HG03280 (cell line): Measurements from ENCODE around the gene AZU1.
"Not testable (repeated sequence)": the region's sequence is repeated elsewhere in the genome, so short reads cannot be mapped to it uniquely, and the experiment has no call there.

Experiments used
- ATAC-seq: cut with Tn5 transposase; IDR thresholded peaks from one replicate; pipeline ENCODE4 v1.9.1; 2021; ENCODE audit warnings: mild to moderate bottlenecking, moderate library complexity; ENCODE audit not compliant: unreplicated experiment

AZU1 gene

DNA sequence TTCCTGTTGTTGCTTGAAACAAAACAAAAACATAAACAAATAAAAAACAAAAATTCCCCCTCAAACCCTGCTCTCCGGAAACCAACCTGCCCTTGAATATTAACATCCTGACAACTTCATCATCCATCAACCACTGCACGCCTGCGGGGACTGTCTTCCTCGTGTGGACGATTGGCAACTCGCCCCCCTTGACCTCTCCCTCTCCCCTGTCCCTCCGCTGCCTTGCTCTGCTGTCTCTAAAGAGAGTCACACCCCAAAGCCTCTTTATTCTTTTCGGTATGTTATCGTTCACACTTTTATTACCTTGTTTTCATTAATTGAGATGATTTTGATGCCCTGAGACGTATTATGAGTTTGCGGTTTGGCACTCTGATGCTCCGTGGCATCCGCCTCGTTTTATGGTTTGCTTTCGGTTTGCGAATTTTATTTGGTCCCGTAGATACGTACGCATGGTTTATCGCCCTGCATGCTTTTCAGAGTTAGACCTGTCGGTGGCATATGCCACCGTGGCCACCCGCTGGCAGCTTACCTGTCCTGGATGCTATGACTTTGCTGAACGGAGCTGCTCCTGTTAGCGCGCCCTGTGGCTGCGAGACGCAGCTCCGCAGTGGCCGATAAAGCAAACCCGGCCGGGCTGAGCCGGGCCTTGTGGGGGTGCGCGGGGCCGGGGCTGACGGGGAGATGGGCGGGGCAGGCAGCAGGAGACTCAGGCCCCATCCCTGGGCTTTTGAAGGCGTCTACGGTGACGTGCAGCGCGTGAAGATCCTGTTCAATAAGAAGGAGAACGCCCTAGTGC is 19.8 kb upstream of the AZU1 start:
- no peak for ATAC-seq

DNA sequence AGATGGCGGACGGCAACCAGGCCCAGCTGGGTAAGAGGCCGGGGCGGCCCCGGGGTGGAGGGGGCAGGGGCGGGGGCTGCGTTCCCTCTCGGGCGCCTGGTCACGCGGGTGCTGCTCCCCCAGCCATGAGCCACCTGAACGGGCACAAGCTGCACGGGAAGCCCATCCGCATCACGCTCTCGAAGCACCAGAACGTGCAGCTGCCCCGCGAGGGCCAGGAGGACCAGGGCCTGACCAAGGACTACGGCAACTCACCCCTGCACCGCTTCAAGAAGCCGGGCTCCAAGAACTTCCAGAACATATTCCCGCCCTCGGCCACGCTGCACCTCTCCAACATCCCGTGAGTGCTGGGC is 19.2 kb upstream of the AZU1 start:
- ATAC-seq = no peak

DNA sequence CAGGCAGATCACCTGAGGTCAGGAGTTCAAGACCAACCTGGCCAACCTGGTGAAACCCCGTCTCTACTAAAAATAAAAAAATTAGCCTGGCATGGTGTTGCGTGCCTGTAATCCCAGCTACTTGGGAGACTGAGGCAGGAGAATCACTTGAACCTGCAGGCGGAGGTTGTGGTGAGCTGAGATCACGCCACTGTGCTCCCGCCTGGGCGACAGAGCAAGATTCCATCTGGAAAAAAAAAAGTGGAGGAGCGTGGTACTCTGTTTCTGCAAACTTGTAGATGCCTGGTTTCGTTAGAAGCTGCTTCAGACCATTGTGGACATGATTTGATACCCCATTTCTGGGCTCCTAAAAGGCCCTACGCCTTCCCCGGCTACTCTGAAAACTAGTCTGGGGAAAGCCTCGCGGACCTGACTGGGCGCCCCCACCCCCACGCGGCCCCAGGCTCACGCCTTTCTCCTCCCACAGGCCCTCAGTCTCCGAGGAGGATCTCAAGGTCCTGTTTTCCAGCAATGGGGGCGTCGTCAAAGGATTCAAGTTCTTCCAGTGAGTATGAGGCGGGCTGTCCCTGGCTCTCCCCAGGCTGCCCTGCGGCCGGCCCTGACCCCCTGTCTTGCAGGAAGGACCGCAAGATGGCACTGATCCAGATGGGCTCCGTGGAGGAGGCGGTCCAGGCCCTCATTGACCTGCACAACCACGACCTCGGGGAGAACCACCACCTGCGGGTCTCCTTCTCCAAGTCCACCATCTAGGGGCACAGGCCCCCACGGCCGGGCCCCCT is 17.4 kb upstream of the AZU1 start:
- ATAC-seq = no peak

DNA sequence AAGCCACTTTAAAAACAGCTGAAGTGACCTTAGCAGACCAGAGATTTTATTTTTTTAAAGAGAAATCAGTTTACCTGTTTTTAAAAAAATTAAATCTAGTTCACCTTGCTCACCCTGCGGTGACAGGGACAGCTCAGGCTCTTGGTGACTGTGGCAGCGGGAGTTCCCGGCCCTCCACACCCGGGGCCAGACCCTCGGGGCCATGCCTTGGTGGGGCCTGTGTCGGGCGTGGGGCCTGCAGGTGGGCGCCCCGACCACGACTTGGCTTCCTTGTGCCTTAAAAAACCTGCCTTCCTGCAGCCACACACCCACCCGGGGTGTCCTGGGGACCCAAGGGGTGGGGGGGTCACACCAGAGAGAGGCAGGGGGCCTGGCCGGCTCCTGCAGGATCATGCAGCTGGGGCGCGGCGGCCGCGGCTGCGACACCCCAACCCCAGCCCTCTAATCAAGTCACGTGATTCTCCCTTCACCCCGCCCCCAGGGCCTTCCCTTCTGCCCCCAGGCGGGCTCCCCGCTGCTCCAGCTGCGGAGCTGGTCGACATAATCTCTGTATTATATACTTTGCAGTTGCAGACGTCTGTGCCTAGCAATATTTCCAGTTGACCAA is 16.7 kb upstream of the AZU1 start:
- no peak for ATAC-seq

DNA sequence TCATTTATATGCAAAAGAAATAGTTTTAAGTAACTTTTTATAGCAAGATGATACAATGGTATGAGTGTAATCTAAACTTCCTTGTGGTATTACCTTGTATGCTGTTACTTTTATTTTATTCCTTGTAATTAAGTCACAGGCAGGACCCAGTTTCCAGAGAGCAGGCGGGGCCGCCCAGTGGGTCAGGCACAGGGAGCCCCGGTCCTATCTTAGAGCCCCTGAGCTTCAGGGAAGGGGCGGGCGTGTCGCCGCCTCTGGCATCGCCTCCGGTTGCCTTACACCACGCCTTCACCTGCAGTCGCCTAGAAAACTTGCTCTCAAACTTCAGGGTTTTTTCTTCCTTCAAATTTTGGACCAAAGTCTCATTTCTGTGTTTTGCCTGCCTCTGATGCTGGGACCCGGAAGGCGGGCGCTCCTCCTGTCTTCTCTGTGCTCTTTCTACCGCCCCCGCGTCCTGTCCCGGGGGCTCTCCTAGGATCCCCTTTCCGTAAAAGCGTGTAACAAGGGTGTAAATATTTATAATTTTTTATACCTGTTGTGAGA is 16.1 kb upstream of the AZU1 start:
- ATAC-seq = no peak

DNA sequence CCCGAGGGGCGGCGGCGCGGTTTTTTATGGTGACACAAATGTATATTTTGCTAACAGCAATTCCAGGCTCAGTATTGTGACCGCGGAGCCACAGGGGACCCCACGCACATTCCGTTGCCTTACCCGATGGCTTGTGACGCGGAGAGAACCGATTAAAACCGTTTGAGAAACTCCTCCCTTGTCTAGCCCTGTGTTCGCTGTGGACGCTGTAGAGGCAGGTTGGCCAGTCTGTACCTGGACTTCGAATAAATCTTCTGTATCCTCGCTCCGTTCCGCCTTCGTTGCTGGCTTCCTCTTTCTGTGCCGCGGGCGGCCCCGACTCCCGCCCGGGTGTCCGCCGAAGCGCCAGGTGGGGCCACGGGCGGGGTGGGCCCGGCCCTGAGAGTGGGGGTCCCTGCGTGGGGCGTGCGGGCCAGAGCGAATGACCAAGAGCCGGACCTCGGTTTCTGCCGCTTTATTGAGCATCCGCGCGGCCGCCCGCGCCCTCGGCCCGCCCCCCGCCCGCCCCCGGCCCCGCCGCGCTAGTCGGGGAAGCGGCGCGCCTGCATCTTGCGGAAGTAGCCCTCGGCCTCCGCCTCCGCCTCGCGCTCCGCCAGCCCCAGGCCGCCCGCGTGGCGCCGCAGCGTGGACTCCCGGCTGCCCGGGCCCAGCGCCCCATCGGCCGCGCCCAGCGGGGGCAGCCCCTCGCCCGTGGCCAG is 15.4 kb upstream of the AZU1 start:
- ATAC-seq = no peak

DNA sequence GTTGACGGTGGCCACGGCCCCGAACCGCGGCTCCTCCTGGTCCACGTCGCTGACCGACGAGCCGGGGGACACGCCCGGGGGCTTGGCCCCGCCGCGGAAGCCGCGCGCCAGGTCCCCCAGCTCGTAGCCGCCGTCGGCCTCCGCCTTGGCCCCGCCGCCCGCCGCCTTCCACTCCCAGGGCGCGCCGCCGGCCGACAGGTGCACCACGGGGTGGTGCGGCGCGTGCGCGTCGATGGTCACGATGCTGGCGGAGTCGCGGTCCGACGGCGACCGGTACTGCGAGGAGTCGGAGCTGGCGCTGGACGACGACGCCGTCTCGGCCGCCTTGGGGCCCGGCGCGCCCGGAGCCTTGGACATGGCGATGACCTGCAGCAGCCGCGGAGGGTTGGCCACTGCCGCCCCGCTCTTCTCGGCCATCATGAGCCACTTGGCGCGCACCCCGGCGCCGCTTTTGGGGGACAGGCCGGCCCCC is 14.9 kb upstream of the AZU1 start:
- no peak for ATAC-seq

DNA sequence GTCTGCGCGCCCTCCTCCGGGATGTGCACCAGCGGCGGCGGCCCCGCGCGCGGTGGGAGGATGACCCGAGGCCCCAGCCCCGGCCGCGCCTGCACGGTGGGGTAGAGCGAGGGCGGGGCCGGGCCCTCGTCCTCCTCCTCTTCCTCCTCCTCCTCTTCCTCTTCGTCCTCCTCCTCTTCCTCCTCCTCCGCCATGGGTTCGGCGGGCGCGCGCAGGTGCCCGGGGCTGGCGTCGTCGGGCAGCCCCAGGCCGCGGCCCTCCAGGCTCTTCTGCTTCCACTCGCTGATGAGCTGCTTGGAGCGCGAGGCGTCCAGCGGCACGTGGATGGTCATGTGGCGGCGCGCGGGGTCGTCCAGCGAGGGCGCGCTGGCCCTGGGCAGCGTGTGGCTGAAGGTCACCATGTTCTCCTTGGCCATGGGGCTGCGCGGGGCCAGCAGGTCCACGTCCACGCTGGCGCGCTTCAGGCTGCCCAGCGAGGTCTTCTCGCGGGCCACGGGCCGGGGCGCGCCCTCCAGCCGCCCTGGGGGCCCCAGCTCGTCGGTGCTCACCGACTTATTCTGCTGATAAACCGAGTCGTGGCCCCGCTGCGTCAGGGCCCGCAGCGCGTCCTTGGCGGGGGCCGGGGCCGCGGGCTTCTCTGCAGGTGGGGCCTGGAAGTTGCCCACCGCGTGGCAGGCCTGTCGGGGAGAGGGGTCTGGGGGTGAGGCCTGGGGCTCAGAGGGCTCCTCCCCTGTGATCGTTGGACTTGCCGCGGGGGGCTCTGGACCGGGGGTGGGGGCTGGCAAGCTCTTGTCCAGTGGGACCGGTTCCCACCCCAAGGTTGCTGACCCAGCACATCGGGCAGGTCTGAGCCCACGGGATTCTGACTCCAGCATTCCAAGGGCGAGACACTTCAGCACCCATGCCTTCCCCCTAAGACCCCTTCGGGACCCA is 14.2 kb upstream of the AZU1 start:
- no peak for ATAC-seq

DNA sequence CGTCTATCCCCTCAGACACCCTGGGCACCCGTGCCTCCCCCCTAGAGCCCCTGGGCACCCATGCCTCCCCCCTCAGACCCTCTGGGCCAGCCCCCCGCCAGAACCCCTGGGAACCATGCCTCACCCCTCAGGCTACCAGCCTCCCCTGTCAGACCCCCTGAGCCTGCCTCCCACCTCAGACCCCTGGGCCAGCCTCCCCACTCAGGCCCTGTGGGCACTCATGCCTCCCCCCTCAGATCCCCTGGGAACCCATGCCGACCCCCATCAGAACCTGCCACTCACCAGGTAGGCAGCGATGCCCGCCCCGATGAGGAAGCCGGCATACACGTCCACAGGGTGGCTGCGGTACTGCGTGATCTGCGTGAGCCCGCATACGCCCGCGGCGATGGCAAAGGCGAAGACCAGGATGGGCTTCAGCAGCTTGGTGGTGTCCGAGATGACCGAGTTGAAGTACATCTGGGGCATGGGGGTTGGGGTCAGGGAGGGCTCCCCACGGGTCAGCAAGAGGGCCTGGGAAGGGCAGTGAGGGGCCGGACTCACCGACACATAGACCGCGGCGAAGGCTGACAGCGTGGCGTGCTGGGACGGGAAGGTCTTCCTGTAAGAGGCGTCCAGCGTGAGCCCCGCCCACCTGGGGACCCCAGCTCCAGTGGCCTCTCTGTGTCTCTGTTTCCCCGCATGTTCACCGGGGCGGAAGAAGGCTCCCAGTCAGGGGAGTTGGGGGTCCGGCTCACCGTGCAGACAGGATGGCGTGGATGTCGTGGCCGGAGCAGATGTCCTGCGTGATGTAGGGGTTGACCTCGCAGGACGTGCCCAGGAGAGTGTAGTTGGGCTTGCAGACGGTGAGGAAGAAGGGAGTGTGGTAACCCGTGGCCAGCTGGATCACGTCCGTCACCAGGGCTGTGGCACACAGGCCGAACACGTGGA is 13.2 kb upstream of the AZU1 start:
- no peak for ATAC-seq

DNA sequence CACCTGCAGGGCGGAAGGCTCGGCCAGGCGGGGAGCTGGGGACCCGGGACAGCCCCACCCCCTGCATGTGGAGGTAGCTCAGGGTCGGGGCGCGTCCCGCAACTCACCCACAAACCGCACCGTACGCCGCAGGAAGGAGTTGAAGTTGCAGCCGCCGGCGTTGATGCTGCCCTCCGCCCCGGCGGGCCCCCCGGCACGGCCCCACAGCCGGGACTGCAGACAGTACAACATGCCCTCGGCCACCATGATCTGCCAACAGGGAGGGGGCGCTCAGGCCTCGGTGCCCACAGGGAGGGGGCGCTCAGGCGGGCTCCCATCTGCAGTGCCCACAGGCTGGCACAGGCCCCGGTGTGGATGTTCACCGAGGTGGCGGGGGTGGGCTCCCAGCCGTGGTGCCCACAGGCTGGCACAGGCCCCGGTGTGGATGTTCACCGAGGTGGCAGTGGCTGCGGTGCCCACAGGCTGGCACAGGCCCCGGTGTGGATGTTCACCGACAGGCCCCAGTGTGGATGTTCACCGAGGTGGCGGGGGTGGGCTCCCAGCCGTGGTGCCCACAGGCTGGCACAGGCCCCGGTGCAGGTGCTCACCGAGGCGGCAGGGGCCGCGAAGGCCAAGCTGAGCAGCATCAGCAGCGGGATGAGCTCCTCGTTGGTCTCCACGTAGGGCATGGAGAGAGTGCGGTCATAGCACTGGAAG is 12.4 kb upstream of the AZU1 start:
- ATAC-seq = no peak

DNA sequence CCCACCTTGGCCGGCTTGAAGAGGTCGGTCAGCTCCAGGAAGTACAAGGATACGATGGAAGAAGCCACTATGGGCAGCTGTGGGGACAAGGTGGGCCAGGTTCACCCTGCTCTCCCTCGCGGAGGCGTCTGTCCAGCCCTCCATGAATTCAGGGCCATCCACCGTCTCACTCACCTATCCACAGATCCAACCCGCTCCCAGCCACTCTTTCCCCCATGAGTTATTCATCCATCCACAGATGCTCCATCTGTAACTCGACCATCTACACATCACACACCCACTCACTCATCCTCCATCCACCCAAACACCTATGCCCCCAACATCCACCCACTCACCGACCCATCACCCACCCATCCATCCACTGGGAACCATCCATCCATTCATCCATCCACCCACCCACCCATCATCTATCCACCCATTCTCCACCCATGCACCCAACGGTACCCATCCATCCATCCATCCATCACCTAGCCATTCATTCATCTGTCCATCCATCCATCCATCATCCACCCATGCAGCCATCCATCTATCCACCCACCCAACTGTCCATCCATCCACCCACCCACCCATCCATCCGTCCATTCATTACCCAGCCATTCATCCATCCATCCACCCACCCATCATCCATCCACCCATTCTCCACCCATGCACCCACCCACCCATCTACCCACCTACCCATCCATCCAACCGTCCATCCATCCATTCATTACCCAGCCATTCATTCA is 11.7 kb upstream of the AZU1 start:
- ATAC-seq = no peak

DNA sequence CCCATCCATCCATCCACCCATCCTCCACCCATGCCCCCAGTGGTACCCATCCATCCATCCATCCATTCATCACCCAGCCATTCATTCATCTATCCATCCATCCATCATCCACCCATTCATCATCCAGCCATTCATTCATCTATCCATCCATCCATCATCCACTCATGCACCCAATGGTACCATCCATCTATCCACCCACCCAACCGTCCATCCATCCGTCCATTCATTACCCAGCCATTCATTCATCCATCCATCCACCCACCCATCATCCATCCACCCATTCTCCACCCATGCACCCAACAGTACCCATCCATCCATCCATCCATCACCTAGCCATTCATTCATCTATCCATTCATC is 11.2 kb upstream of the AZU1 start:
- no peak for ATAC-seq

DNA sequence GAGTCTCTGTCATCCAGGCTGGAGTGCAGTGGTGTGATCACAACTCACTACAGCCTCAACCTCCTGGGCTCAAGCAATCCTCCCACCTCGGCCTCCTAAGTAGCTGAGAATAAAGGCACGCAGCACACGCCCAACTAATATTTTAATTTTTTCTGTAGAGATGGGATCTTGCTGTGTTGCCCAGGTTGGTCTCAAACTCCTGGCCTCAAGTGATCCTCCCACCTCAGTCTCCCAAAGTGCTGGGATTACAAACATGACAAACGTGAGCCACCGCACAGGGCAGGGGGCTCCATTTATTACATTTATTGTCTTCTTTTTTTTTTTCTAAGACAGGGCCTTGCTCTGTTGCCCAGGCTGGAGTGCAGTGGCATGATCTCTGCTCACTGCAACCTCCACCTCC is 7.4 kb upstream of the AZU1 start:
- not testable (repeated sequence) for ATAC-seq

DNA sequence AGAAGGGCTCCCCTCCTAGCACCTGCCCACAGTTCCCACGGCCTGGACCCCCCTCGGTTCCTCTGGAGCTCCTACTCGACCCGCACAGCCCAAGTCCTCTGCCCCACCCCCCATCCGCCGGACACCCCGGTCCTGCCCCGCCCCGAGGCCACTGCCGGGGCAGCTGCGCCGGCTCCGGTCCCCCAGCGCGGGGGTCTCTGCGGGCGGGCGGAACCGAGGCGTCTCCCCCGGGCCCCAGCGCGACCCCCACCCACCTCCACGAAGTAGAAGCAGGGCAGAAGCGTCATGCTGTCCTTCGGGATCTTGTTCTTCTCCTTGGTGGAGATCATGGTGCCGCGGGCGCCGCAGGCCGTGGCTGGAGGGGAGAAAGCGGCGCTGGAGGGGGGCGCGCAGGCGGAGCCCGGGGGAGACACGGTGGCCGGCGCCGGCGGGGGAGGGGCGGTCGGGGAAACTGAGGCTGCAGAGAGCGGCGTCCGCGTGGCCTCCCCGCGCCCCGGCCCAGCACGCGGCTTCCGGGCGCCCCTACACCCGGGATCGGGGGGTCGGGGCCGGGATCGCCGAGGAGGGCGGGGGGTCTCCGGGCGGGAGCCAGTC is 6.3 kb upstream of the AZU1 start:
- ATAC-seq = no peak

DNA sequence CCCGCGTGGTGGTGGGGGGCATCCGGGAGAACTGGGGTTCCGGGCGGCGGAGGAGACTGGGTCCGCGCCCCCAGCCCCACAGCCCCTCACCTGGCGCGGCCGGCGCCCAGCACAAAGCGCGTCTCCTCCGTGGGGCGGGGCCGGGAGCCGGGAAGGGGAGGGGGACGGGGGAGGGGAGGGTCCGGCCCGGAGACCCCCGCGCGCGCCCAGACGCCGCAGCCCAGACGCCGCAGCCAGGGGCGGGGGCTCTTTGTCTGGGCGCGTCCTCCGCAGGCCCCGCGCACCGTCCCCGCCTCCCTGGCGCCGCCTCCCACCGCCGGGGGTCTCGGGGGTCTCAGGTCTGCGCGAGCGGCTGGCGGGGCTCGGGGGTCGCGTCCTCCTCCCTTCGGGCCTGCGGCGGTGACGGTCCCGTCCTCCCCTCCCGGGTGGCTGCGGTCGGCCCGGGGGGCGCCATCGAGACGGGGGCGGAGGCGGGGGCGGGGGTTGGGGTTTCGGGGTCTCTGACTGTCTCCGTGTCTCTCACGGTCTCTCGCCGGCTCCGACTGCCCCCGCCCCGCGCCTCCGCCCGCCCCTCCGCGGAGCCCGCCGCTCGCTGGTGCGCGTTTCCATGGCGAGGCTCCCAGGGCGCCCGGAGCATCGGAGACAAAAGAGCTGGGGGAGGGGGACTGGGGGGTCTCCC is 5.7 kb upstream of the AZU1 start, which contains the start of gene PLPPR3:
TSS of gene PLPPR3 (minus strand) at position 131 of the 679 bp plus-strand sequence. CDS start 396 bp downstream, outside the sequence.
- no peak for ATAC-seq

DNA sequence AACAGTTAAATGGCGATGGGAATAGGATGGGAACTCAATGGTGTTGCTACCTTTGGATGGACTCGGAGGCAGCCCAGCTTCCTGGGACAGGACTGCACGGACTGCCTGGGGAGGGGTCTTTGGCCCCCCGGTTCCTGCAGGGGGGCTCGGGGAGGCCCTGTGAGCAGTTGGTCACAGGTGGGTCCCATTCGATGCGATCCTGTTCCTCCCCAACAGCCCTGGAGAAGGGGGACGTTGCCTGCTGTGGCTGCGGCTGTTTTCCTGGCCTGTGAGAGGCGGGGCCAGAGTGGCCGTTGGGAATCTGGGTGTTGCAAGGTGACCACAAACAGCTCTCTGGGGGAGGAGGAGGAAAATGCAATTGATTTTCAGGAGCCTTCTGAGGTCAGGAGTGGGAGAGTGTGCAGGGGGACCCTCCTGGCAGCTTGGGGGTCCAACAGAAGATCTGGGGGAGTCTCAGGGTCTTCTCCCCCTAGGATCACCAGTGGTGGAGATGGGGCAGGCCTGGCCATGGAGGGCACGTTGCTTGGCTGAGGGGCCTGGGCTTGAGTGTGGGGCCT is 4.0 kb upstream of the AZU1 start:
- ATAC-seq = no peak
